Breast epithelium (tissue), 4 donors: ENCODE measurements around the gene NR1I2. TPM values are rescaled to one million over a fixed set of nuclear protein-coding genes. Genes with fewer than 3 reads are reported as not detected.

Experiments
- DNase-seq, 2 donors: peaks; one replicate each; pipeline ENCODE4 v3.0.0-alpha.2; 2019; ENCODE audit warnings: low spot score in 2 of 2
- H3K27ac ChIP-seq, 2 donors: fragments of 200-600 bp; sonication (generic) in 1 of 2; one replicate each; pipeline ENCODE4 v1.5.1; 2016 to 2019; ENCODE audit warnings: mild to moderate bottlenecking in 1 of 2
- H3K27me3 ChIP-seq, 2 donors: fragments of 200-600 bp; sonication (generic) in 1 of 2; one replicate each; pipeline versions ENCODE4 v1.5.1 to v1.6.0; 2017 to 2019; ENCODE audit warnings: control low read depth in 1 of 2, mild to moderate bottlenecking in 1 of 2
- H3K36me3 ChIP-seq: fragments of 200-600 bp; one replicate; pipeline ENCODE4 v1.5.1; 2019
- H3K4me1 ChIP-seq, 2 donors: fragments of 200-600 bp; sonication (generic); one replicate each; pipeline ENCODE4 v1.5.1; 2016 to 2019; ENCODE audit warnings: control low read depth in 1 of 2
- H3K4me3 ChIP-seq, 3 donors: fragments of 200-600 bp; sonication (generic); 1 replicate in 2 of 3; 2 replicates in 1 of 3; pipeline ENCODE4 v1.5.1; 2016 to 2019; ENCODE audit warnings: mild to moderate bottlenecking in 3 of 3, moderate library complexity in 2 of 3
- H3K9me3 ChIP-seq, 2 donors: fragments of 200-600 bp; sonication (generic) in 1 of 2; one replicate each; pipeline ENCODE4 v1.5.1; 2016 to 2019; ENCODE audit warnings: control low read depth in 1 of 2
- CTCF ChIP-seq, 3 donors: fragments of 450-650 bp; IDR thresholded peaks; one replicate each; pipeline ENCODE4 v1.5.1; 2016 to 2017; ENCODE audit warnings: antibody characterized with exemption in 3 of 3, mild to moderate bottlenecking in 3 of 3, moderate library complexity in 3 of 3
- POLR2A ChIP-seq: fragments of 450-650 bp; IDR thresholded peaks from one replicate; pipeline ENCODE4 v1.6.1; 2016; ENCODE audit warnings: antibody characterized with exemption, mild to moderate bottlenecking, moderate library complexity
- POLR2AphosphoS5 ChIP-seq, 3 donors: sonication (generic); formaldehyde crosslinking; IDR thresholded peaks; one replicate each; pipeline ENCODE4 v1.6.1; 2017; ENCODE audit warnings: antibody characterized with exemption in 3 of 3
- intact Hi-C: fragments of 100-400 bp; cut with DNase I; formaldehyde crosslinking; loops from one replicate; pipeline ENCODE4 v1.15.1; 2023; ENCODE audit warnings: low total_unique reads
- total RNA-seq, 3 donors: library from RNA; depleted of rRNA; stranded (reverse); fragments of >200 nt; gene quantifications; one replicate each; pipeline ENCODE4 v1.1.0, GENCODE V29; 2016

NR1I2 gene
- total RNA-seq, result under 1 TPM; 0.29 to 0.98 (median 0.32) TPM

GRCh38 chr3:119781330-119782198, at the start of gene NR1I2:
Gene NR1I2, plus strand, starts transcription at chr3:119782101.
- intact Hi-C loops, result no loop called here
- TF ChIP-seq POLR2AphosphoS5 (IDR thresholded peaks at IDR 0.05) (no peak), CTCF (IDR thresholded peaks at IDR 0.05) (no peak), POLR2A (no peak)
- Histone ChIP-seq H3K4me1 (no peaks in the 10 kb centered on the region), H3K27me3 (no peaks in the 10 kb centered on the region), H3K27ac (no peak within 1 kb of the TSS), H3K36me3 (no peaks in the 10 kb centered on the region), H3K4me3 (no peak within 1 kb of the TSS), H3K9me3 (peaks cover 0 to 2% of the 10 kb centered on the region in 2 donors)
- DNase-seq, result no peak

- intact Hi-C loops, result no loop called here
Observed at GRCh38 chr3:119733812-119734211, 48.1 kb upstream of the NR1I2 start.

GRCh38 chr3:119738741-119739140, 43.2 kb upstream of the NR1I2 start:
- H3K4me3 ChIP-seq, result no peak overlapping the region
- H3K4me1 ChIP-seq, result no peaks in the 10 kb centered on the region
- no peaks in the 10 kb centered on the region for H3K36me3 ChIP-seq
- DNase-seq, result no peak
- H3K27ac ChIP-seq, result no peak overlapping the region
- intact Hi-C loops, result no loop called here
- H3K27me3 ChIP-seq, result no peaks in the 10 kb centered on the region
- TF ChIP-seq CTCF (IDR thresholded peaks at IDR 0.05), result no peak
- no peak for TF ChIP-seq POLR2A
- TF ChIP-seq POLR2AphosphoS5 (IDR thresholded peaks at IDR 0.05), result no peak
- H3K9me3 ChIP-seq, result no peaks in the 10 kb centered on the region

More at GRCh38 chr3:119733812-119734211, 48.1 kb upstream of the NR1I2 start:
- TF ChIP-seq POLR2AphosphoS5 (IDR thresholded peaks at IDR 0.05) (no peak), CTCF (IDR thresholded peaks at IDR 0.05) (no peak), POLR2A (no peak)
- no peak for DNase-seq
- Histone ChIP-seq H3K4me3 (no peak overlapping the region), H3K9me3 (no peaks in the 10 kb centered on the region), H3K27ac (no peak overlapping the region), H3K36me3 (peaks cover 3% of the 10 kb centered on the region), H3K4me1 (no peaks in the 10 kb centered on the region), H3K27me3 (no peaks in the 10 kb centered on the region)

GRCh38 chr3:119741657-119742590, 40.0 kb upstream of the NR1I2 start:
- no peaks in the 10 kb centered on the region for H3K27me3 ChIP-seq
- no peaks in the 10 kb centered on the region for H3K9me3 ChIP-seq
- intact Hi-C loops, result no loop called here
- H3K27ac ChIP-seq, result no peak overlapping the region
- no peak overlapping the region for H3K4me3 ChIP-seq
- TF ChIP-seq CTCF (IDR thresholded peaks at IDR 0.05) (no peak), POLR2AphosphoS5 (IDR thresholded peaks at IDR 0.05) (no peak)
- no peaks in the 10 kb centered on the region for H3K4me1 ChIP-seq
- DNase-seq, result no peak
- no peaks in the 10 kb centered on the region for H3K36me3 ChIP-seq
